Ascending aorta (tissue), 2 donors: Measurements from ENCODE around the gene FKBP3. TPM values are rescaled to one million over a fixed set of nuclear protein-coding genes. Genes with fewer than 3 reads are reported as not detected.

ENCODE experiments used
- DNase-seq, 2 donors: peaks; one replicate each; pipeline ENCODE4 v3.0.0-alpha.2; 2019; ENCODE audit warnings: low spot score in 2 of 2
- H3K27ac ChIP-seq, 2 donors: fragments of 200-600 bp; sonication (generic); one replicate each; pipeline ENCODE4 v1.5.1; 2016 to 2017; ENCODE audit warnings: mild to moderate bottlenecking in 1 of 2
- H3K27me3 ChIP-seq: fragments of 200-600 bp; sonication (generic); one replicate; pipeline ENCODE4 v1.5.1; 2017
- H3K36me3 ChIP-seq, 2 donors: fragments of 200-600 bp; sonication (generic); one replicate each; pipeline ENCODE4 v1.5.1; 2016
- H3K4me1 ChIP-seq, 2 donors: fragments of 200-600 bp; sonication (generic); one replicate each; pipeline ENCODE4 v1.5.1; 2016 to 2017; ENCODE audit warnings: mild to moderate bottlenecking in 1 of 2
- H3K4me3 ChIP-seq, 2 donors: fragments of 200-600 bp; sonication (generic); one replicate each; pipeline ENCODE4 v1.5.1; 2016 to 2017; ENCODE audit warnings: mild to moderate bottlenecking in 1 of 2
- H3K9me3 ChIP-seq, 2 donors: fragments of 200-600 bp; sonication (generic); one replicate each; pipeline ENCODE4 v1.5.1; 2016
- intact Hi-C: fragments of 100-400 bp; cut with DNase I; formaldehyde crosslinking; loops from one replicate; pipeline ENCODE4 v1.15.1; 2023
- total RNA-seq: library from RNA; depleted of rRNA; stranded (reverse); fragments of >200 nt; gene quantifications from one replicate; pipeline ENCODE4 v1.1.0, GENCODE V29; 2016
- TF ChIP-seq, protein P1 (sequence below), 3 experiments: fragments of 200-600 bp in 2 of 3; fragments of 450-650 bp in 1 of 3; sonication (generic) in 2 of 3; IDR thresholded peaks; one replicate each; pipeline ENCODE4 v1.5.1; 2016 to 2019; ENCODE audit warnings: antibody characterized with exemption in 3 of 3, mild to moderate bottlenecking in 1 of 3, moderate library complexity in 1 of 3

Gene FKBP3
- total RNA-seq, 1 donor from 2014 or later, result 8.8 TPM

DNA sequence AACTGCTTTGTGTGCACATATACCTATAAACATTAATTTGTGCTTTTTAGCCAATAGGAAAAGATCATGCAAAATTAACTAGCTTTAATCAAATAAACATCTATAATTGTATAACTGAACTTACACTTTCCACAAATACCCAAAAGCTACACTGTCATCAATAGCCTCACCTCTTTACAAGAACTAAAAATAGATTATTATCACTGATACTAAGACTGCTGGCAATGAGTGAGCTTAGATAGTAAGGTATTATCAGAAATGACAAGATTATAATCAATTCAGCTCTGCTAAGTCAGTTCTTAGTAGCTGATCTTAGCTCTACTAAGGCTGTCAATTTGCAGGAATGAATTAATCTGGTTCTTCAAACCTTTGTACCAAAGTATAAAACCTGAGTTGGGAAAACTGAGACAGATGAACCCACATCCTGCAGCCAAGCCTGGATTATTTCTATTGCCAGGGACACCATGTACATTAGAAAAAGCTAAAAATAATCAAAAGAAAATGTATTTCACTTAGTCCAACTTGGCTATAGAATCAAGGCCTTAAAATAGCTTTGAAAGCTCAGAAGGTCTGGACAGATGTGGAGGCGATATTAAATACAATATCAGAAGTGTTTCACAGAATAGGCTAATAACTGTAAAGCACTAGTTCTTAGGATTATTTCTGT, 5.2 kb downstream of the FKBP3 start:
- peaks cover 15 to 29% of the 10 kb centered on the region in 2 donors for H3K36me3 ChIP-seq
- peaks cover 0 to 8% of the 10 kb centered on the region in 2 donors for H3K4me1 ChIP-seq
- DNase-seq, result no peak
- TF ChIP-seq, protein P1, sequence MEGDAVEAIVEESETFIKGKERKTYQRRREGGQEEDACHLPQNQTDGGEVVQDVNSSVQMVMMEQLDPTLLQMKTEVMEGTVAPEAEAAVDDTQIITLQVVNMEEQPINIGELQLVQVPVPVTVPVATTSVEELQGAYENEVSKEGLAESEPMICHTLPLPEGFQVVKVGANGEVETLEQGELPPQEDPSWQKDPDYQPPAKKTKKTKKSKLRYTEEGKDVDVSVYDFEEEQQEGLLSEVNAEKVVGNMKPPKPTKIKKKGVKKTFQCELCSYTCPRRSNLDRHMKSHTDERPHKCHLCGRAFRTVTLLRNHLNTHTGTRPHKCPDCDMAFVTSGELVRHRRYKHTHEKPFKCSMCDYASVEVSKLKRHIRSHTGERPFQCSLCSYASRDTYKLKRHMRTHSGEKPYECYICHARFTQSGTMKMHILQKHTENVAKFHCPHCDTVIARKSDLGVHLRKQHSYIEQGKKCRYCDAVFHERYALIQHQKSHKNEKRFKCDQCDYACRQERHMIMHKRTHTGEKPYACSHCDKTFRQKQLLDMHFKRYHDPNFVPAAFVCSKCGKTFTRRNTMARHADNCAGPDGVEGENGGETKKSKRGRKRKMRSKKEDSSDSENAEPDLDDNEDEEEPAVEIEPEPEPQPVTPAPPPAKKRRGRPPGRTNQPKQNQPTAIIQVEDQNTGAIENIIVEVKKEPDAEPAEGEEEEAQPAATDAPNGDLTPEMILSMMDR (IDR thresholded peaks at IDR 0.05), result no peak
- H3K9me3 ChIP-seq, result no peaks in the 10 kb centered on the region
- no peaks in the 10 kb centered on the region for H3K27me3 ChIP-seq
- intact Hi-C loops, result no loop called here
- H3K4me3 ChIP-seq, result no peak overlapping the region
- H3K27ac ChIP-seq, result no peak overlapping the region

DNA sequence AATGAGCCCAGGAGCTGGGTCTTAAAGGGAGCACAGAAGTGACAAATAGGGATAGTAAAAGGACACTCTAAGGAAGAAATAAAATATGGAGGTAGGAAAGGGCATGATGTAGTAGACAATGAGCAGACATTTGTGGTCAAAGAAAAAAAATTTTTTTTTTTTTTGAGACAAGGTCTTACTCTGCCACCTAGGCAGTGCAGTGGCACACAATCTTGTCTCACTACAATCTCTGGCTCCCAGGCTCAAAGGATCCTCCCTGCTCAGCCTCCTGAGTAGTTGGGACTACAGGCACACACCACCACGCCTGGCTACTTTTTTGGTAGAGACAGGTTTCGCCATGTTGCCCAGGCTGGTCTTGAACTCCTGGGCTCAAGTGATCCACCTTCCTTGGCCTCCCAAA, 8.5 kb downstream of the FKBP3 start:
- peaks cover 0 to 2% of the 10 kb centered on the region in 2 donors for H3K4me1 ChIP-seq
- H3K27me3 ChIP-seq, result no peaks in the 10 kb centered on the region
- no peaks in the 10 kb centered on the region for H3K9me3 ChIP-seq
- H3K27ac ChIP-seq, result no peak overlapping the region
- no peak for DNase-seq
- H3K4me3 ChIP-seq, result no peak overlapping the region
- intact Hi-C loops, result no loop called here
- TF ChIP-seq, protein P1 (IDR thresholded peaks at IDR 0.05), result no peak
- H3K36me3 ChIP-seq, result peaks cover 22 to 58% of the 10 kb centered on the region in 2 donors

DNA sequence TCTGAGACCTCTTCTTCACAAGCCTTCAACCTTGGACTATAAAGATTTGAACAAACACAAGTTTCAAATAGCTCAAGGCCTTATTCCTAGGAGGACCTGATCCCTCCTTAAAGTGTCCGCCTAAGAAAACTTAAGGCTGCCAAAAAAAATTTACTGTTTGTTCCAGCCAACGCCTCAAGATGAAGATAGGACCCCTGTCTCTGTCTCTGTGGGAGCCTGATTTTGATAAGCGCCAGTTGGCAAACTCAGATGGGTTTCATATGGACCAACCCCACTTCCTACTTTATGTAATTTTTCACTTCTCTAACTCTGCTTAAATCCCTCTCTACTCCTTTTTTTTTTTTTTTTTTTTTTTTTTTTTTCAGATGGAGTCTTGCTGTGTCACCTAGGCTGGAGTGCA, 11.0 kb downstream of the FKBP3 start:
- intact Hi-C loops, result no loop called here
- TF ChIP-seq, protein P1 (IDR thresholded peaks at IDR 0.05), result no peak

DNA sequence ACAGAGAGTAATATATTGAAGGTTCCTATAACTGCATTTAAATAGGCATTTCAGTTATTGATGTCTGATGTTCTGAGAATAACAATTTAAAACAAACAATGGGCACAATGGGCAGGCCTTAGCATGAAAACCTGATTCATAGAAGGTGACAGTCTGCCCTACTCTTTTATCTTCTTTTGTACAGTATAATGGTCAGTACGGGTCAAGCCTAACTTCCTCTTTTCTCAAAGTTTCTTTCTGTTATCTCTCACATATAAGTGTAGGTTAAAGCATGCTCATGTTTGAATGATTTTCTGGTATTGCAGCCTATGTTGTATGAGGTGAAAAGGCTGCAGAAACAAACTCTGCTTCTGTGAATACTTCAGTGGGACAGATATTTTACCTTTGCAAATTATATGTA, 14.2 kb downstream of the FKBP3 start:
- DNase-seq, result no peak
- intact Hi-C loops, result no loop called here
- Histone ChIP-seq H3K4me1 (no peaks in the 10 kb centered on the region), H3K9me3 (no peaks in the 10 kb centered on the region), H3K36me3 (peaks cover 48 to 88% of the 10 kb centered on the region in 2 donors), H3K27ac (no peak overlapping the region), H3K4me3 (no peak overlapping the region), H3K27me3 (no peaks in the 10 kb centered on the region)
- TF ChIP-seq, protein P1 (IDR thresholded peaks at IDR 0.05), result no peak

More for the DNA sequence above, 11.0 kb downstream of the FKBP3 start:
- Histone ChIP-seq H3K27me3 (no peaks in the 10 kb centered on the region), H3K4me3 (no peak overlapping the region), H3K27ac (no peak overlapping the region), H3K4me1 (no peaks in the 10 kb centered on the region), H3K9me3 (no peaks in the 10 kb centered on the region), H3K36me3 (peaks cover 45 to 79% of the 10 kb centered on the region in 2 donors)
- no peak for DNase-seq

DNA sequence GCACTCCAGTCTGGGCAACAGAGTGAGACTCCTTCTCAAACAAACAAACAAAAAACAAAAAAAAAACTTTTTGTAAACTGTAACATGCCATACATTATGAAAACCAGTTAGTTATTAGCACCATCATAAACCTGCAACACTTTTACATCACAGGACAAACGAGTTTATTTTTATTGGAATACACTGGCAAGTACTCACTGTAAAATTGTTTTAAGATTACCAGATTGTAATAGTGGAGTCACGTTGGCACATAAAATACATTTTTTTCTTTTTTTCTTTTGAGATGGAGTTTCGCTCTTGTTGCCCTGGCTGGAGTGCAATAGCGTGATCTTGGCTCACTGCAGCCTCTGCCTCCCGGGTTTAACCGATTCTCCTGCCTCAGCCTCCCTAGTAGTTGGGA, 15.7 kb downstream of the FKBP3 start:
- H3K9me3 ChIP-seq, result no peaks in the 10 kb centered on the region
- no peaks in the 10 kb centered on the region for H3K4me1 ChIP-seq
- TF ChIP-seq, protein P1 (IDR thresholded peaks at IDR 0.05), result no peak
- intact Hi-C loops, result no loop called here
- peaks cover 51 to 92% of the 10 kb centered on the region in 2 donors for H3K36me3 ChIP-seq
- no peak for DNase-seq
- no peak overlapping the region for H3K4me3 ChIP-seq
- no peak overlapping the region for H3K27ac ChIP-seq
- H3K27me3 ChIP-seq, result no peaks in the 10 kb centered on the region
